Activated B cell treated with CpG ODN at 0.5 μM for 24 hours (primary cell): Measurements from ENCODE around the gene YIPF7. TPM values are rescaled to one million over a fixed set of nuclear protein-coding genes. Genes with fewer than 3 reads are reported as not detected.
A peak's percentile ranks its signal among the peaks of the same experiment; 100 is the strongest.

Source experiments
- ATAC-seq: fragments of 200-7000 bp; cut with Tn5 transposase; one replicate; pipeline ENCODE4 v1.10.0; 2021; ENCODE audit warnings: low read depth, mild to moderate bottlenecking, moderate library complexity
- CTCF ChIA-PET: fragments of 350-600 bp; sonication (Branson Sonifier 250); formaldehyde crosslinking; loops from one replicate; lab custom pipeline; 2021; ENCODE audit warnings: antibody characterized with exemption; lab: Charles Lee
- POLR2A ChIA-PET: fragments of 350-600 bp; sonication (Branson Sonifier 250); formaldehyde crosslinking; loops from one replicate; lab custom pipeline; 2021; ENCODE audit warnings: antibody characterized with exemption; lab: Charles Lee
- DNase-seq: peaks from one replicate; pipeline ENCODE4 v3.0.0; 2022
- H3K27ac Mint-ChIP-seq: one replicate; pipeline ENCODE4 v1.8.0; 2020; ENCODE audit warnings: mixed read lengths
- H3K27me3 Mint-ChIP-seq: one replicate; pipeline ENCODE4 v1.8.0; 2021; ENCODE audit warnings: mixed read lengths
- H3K36me3 Mint-ChIP-seq: one replicate; pipeline ENCODE4 v1.8.0; 2021; ENCODE audit warnings: low read depth, mixed read lengths
- H3K4me1 Mint-ChIP-seq: one replicate; pipeline ENCODE4 v1.8.0; 2021; ENCODE audit warnings: mixed read lengths
- H3K4me3 Mint-ChIP-seq: one replicate; pipeline ENCODE4 v1.8.0; 2020; ENCODE audit warnings: mild to moderate bottlenecking, mixed read lengths
- H3K9me3 Mint-ChIP-seq: one replicate; pipeline ENCODE4 v1.8.0; 2020; ENCODE audit warnings: mixed read lengths
- CTCF ChIP-seq: fragments of 200-600 bp; IDR thresholded peaks from one replicate; pipeline ENCODE4 v1.8.0; 2022; ENCODE audit warnings: antibody characterized with exemption, mild to moderate bottlenecking
- intact Hi-C: fragments of 100-400 bp; cut with micrococcal nuclease; formaldehyde crosslinking; loops from one replicate; pipeline ENCODE4 v1.15.1; 2024
- total RNA-seq: library from RNA; stranded (reverse); gene quantifications from 2 replicates; pipeline ENCODE4 v1.2.3, GENCODE V29; 2022

Gene YIPF7
- total RNA-seq, 1 donor from 2014 or later: not detected

GRCh38 chr4:44629280-44629866 lies 22.1 kb downstream of the YIPF7 start:
- no peaks in the 10 kb centered on the region for H3K9me3 Mint-ChIP-seq
- DNase-seq (no peak), ATAC-seq (peak; percentile 77)
- H3K27me3 Mint-ChIP-seq: peaks cover 2% of the 10 kb centered on the region
- H3K36me3 Mint-ChIP-seq: no peaks in the 10 kb centered on the region
- H3K4me1 Mint-ChIP-seq: no peaks in the 10 kb centered on the region
- intact Hi-C loops: loop anchor here (1.0 kb wide), 1 partner anchor 1497 kb away; no protein-coding TSS in a partner anchor
- no peak overlapping the region for H3K27ac Mint-ChIP-seq
- H3K4me3 Mint-ChIP-seq: no peak overlapping the region
- no peak for TF ChIP-seq CTCF
- ChIA-PET POLR2A (no interaction called here), CTCF (interaction anchor here (1.1 to 1.2 kb wide), 2 partner anchors 1498 kb away, joined by 3 to 4 read pairs; no protein-coding TSS in a partner anchor)

- intact Hi-C loops: no loop called here
- no peak overlapping the region for H3K4me3 Mint-ChIP-seq
- H3K4me1 Mint-ChIP-seq: no peaks in the 10 kb centered on the region
Observed at GRCh38 chr4:44623676-44624075, 27.7 kb downstream of the YIPF7 start.

GRCh38 chr4:44616621-44617020 lies 34.8 kb downstream of the YIPF7 start:
- no peaks in the 10 kb centered on the region for H3K4me1 Mint-ChIP-seq
- H3K27ac Mint-ChIP-seq: no peak overlapping the region
- H3K27me3 Mint-ChIP-seq: no peaks in the 10 kb centered on the region
- no peak for TF ChIP-seq CTCF
- H3K4me3 Mint-ChIP-seq: no peak overlapping the region
- H3K9me3 Mint-ChIP-seq: no peaks in the 10 kb centered on the region
- ChIA-PET CTCF (no interaction called here), POLR2A (no interaction called here)
- ATAC-seq (no peak), DNase-seq (no peak)
- intact Hi-C loops: no loop called here
- H3K36me3 Mint-ChIP-seq: no peaks in the 10 kb centered on the region

More at GRCh38 chr4:44623676-44624075, 27.7 kb downstream of the YIPF7 start:
- ChIA-PET CTCF (no interaction called here), POLR2A (no interaction called here)
- ATAC-seq (no peak), DNase-seq (no peak)
- H3K9me3 Mint-ChIP-seq: no peaks in the 10 kb centered on the region
- no peak for TF ChIP-seq CTCF
- no peaks in the 10 kb centered on the region for H3K36me3 Mint-ChIP-seq
- H3K27ac Mint-ChIP-seq: no peak overlapping the region
- H3K27me3 Mint-ChIP-seq: no peaks in the 10 kb centered on the region

GRCh38 chr4:44583393-44583792 lies 68.0 kb downstream of the YIPF7 start:
- Mint-ChIP-seq H3K27ac (no peak overlapping the region), H3K4me1 (no peaks in the 10 kb centered on the region), H3K4me3 (no peak overlapping the region), H3K27me3 (no peaks in the 10 kb centered on the region), H3K36me3 (no peaks in the 10 kb centered on the region), H3K9me3 (peaks cover 11% of the 10 kb centered on the region)
- DNase-seq: no peak
- ChIA-PET POLR2A (no interaction called here), CTCF (no interaction called here)
- intact Hi-C loops: no loop called here
- no peak for ATAC-seq
- TF ChIP-seq CTCF: no peak

GRCh38 chr4:44580231-44580630 lies 71.2 kb downstream of the YIPF7 start:
- Mint-ChIP-seq H3K27me3 (no peaks in the 10 kb centered on the region), H3K27ac (no peak overlapping the region), H3K36me3 (no peaks in the 10 kb centered on the region), H3K4me1 (no peaks in the 10 kb centered on the region), H3K4me3 (no peak overlapping the region), H3K9me3 (peaks cover 10% of the 10 kb centered on the region)
- no peak for TF ChIP-seq CTCF
- DNase-seq (no peak), ATAC-seq (no peak)
- ChIA-PET CTCF (no interaction called here), POLR2A (no interaction called here)
- intact Hi-C loops: no loop called here
